K562 (cell line): Measurements from ENCODE around the gene GCNT2. TPM values are rescaled to one million over a fixed set of nuclear protein-coding genes. Genes with fewer than 3 reads are reported as not detected.

Experiments used
- ATF1 ChIP-seq, 2 experiments: fragments of 450-650 bp in 1 of 2; IDR thresholded peaks; 2 replicates each; pipeline ENCODE4 v1.6.1; 2016; ENCODE audit warnings: missing compliant biosample characterization in 1 of 2, missing genetic modification characterization in 1 of 2
- CBFB ChIP-seq: sonication (generic); formaldehyde crosslinking; IDR thresholded peaks from 2 replicates; pipeline ENCODE4 v1.4.0; 2020; ENCODE audit warnings: mild to moderate bottlenecking, missing genetic modification reagents
- CTBP1 ChIP-seq: fragments of 450-650 bp; IDR thresholded peaks from 2 replicates; pipeline ENCODE4 v1.6.1; 2016; ENCODE audit warnings: borderline replicate concordance
- EP400 ChIP-seq: fragments of 450-650 bp; IDR thresholded peaks from 2 replicates; pipeline ENCODE4 v1.6.1; 2017; ENCODE audit warnings: antibody characterized with exemption, mild to moderate bottlenecking, moderate library complexity
- KLF16 ChIP-seq: IDR thresholded peaks from 2 replicates; pipeline ENCODE4 v1.6.1; 2016; ENCODE audit warnings: antibody characterized with exemption
- LEF1 ChIP-seq: fragments of 450-650 bp; IDR thresholded peaks from 2 replicates; pipeline ENCODE4 v1.6.1; 2016; ENCODE audit warnings: mild to moderate bottlenecking
- MEIS2 ChIP-seq: fragments of 450-650 bp; IDR thresholded peaks from 2 replicates; pipeline ENCODE4 v1.6.1; 2014; ENCODE audit warnings: mild to moderate bottlenecking; ENCODE audit not compliant: partially characterized antibody
- NFIC ChIP-seq: fragments of 450-650 bp; IDR thresholded peaks from 2 replicates; pipeline ENCODE4 v1.6.1; 2017; ENCODE audit warnings: mild to moderate bottlenecking, inconsistent platforms
- PBX2 ChIP-seq, 2 experiments: IDR thresholded peaks in 1 of 2; conservative IDR thresholded peaks in 1 of 2; 2 replicates each; pipeline ENCODE4 v1.6.1; 2016; ENCODE audit warnings: low read depth in 2 of 2, mild to moderate bottlenecking in 1 of 2, missing compliant biosample characterization in 1 of 2, missing genetic modification characterization in 1 of 2, moderate library complexity in 1 of 2
- PHB ChIP-seq: fragments of 250-450 bp; sonication (Bioruptor Pico); IDR thresholded peaks from 2 replicates; pipeline ENCODE4 v1.5.0; 2021
- SIRT6 ChIP-seq: IDR thresholded peaks from one replicate; pipeline ENCODE4 v1.6.1; 2012; ENCODE audit warnings: low read depth, mild to moderate bottlenecking, control low read depth, inconsistent platforms, low read length, moderate library complexity
- SMARCA4 ChIP-seq: fragments of 450-650 bp; IDR thresholded peaks from 2 replicates; pipeline ENCODE4 v1.6.1; 2016
- SOX6 ChIP-seq: fragments of 450-650 bp; IDR thresholded peaks from 2 replicates; pipeline ENCODE4 v1.6.1; 2014; ENCODE audit warnings: mild to moderate bottlenecking
- TEAD4 ChIP-seq, 2 experiments: sonication (generic) in 1 of 2; formaldehyde crosslinking in 1 of 2; IDR thresholded peaks; 2 replicates each; pipeline versions ENCODE4 v1.6.1 to v1.8.0; 2012 to 2022; ENCODE audit warnings: borderline replicate concordance in 1 of 2, inconsistent platforms in 1 of 2, low read length in 1 of 2, mild to moderate bottlenecking in 1 of 2, missing genetic modification reagents in 1 of 2
- ZNF324 ChIP-seq: fragments of 250-450 bp; sonication (Bioruptor Pico); IDR thresholded peaks from 2 replicates; pipeline ENCODE4 v1.4.0; 2020; ENCODE audit warnings: mild to moderate bottlenecking
- ZNF431 ChIP-seq: sonication (generic); formaldehyde crosslinking; IDR thresholded peaks from 2 replicates; pipeline ENCODE4 v1.8.0; 2022; ENCODE audit warnings: mild to moderate bottlenecking, missing genetic modification reagents
- polyA plus RNA-seq, 8 experiments: library from polyadenylated mRNA; depleted of rRNA in 4 of 8; stranded (reverse) in 5 of 8; unstranded in 3 of 8; fragments of >200 nt; fragmentation: Nextera tagmentation in 2 of 8; fragmentation: Illumina TruSeq in 1 of 8; extraction: Ambion mirVana in 2 of 8; extraction: Trizol in 1 of 8; gene quantifications; 2 replicates each; pipeline versions ENCODE4 v1.2.1 to v1.2.3, GENCODE V29; 2011 to 2014; ENCODE audit warnings: inconsistent platforms in 1 of 8, missing spikeins in 1 of 8
- total RNA-seq, 7 experiments: library from RNA; depleted of rRNA in 6 of 7; stranded (reverse); fragments of >200 nt in 6 of 7; fragmentation: Illumina TruSeq in 2 of 7; extraction: Trizol in 2 of 7; gene quantifications; 2 replicates each; pipeline versions ENCODE4 v1.2.1 to v1.2.3, GENCODE V29; 2011 to 2021; ENCODE audit warnings: low replicate concordance in 1 of 7
- TF ChIP-seq, protein P1 (sequence below): fragments of 450-650 bp; conservative IDR thresholded peaks from 2 replicates; pipeline ENCODE4 v1.6.1; 2016; ENCODE audit warnings: missing genetic modification characterization, low read depth, mild to moderate bottlenecking, missing compliant biosample characterization, moderate library complexity
- TF ChIP-seq, protein P2 (sequence below): sonication (generic); formaldehyde crosslinking; IDR thresholded peaks from 2 replicates; pipeline ENCODE4 v1.8.0; 2022; ENCODE audit warnings: missing genetic modification reagents, mild to moderate bottlenecking, moderate library complexity, borderline replicate concordance
- TF ChIP-seq, protein P3 (sequence below): fragments of 450-650 bp; IDR thresholded peaks from 2 replicates; pipeline ENCODE4 v1.6.1; 2017; ENCODE audit warnings: antibody characterized with exemption, mild to moderate bottlenecking

Gene GCNT2
- total and polyA plus RNA-seq, 9 of the 15 experiments (the other 6 are each of a cell fraction or from before 2014, with no cell fraction given): 0.78 to 2.6 (median 1.6) TPM

- TF ChIP-seq ZNF431 (no peak), CTBP1 (0 out of 2 replicates have a peak, but pooled peaks have one; percentile 12), KLF16 (peak; percentile 53; the same call in 1 of the 2 replicates), SIRT6 (no peak), SOX6 (peak; percentile 65; the same call in 1 of the 2 replicates), TEAD4 (IDR thresholded peaks at IDR 0.05; ENCODE audit: low read length) (peak; percentile 80), TEAD4 (CRISPR knock-in tag; IDR thresholded peaks at IDR 0.05; ENCODE audit: borderline replicate concordance) (no peak), PBX2 (CRISPR knock-in tag; IDR thresholded peaks at IDR 0.05; ENCODE audit: low read depth) (no peak), PBX2 (tag; conservative IDR thresholded peaks at IDR 0.05; ENCODE audit: low read depth) (0 out of 2 replicates have a peak, but pooled peaks have one; percentile 17), SMARCA4 (peak; percentile 61; the same call in 1 of the 2 replicates), EP400 (0 out of 2 replicates have a peak, but pooled peaks have one; percentile 24), ZNF324 (CRISPR knock-in tag) (no peak), PHB (CRISPR knock-in tag) (no peak), NFIC (peak; percentile 32; the same call in 1 of the 2 replicates), MEIS2 (peak; percentile 85), CBFB (CRISPR knock-in tag) (no peak), ATF1 (CRISPR knock-in tag; IDR thresholded peaks at IDR 0.05) (no peak), ATF1 (tag; IDR thresholded peaks at IDR 0.05) (no peak; the same call in 1 of the 2 replicates), LEF1 (0 out of 2 replicates have a peak, but pooled peaks have one; percentile 26)
- TF ChIP-seq, protein P1, sequence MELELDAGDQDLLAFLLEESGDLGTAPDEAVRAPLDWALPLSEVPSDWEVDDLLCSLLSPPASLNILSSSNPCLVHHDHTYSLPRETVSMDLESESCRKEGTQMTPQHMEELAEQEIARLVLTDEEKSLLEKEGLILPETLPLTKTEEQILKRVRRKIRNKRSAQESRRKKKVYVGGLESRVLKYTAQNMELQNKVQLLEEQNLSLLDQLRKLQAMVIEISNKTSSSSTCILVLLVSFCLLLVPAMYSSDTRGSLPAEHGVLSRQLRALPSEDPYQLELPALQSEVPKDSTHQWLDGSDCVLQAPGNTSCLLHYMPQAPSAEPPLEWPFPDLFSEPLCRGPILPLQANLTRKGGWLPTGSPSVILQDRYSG (tag): 0 out of 2 replicates have a peak, but pooled peaks have one; percentile 21
- TF ChIP-seq, protein P2, sequence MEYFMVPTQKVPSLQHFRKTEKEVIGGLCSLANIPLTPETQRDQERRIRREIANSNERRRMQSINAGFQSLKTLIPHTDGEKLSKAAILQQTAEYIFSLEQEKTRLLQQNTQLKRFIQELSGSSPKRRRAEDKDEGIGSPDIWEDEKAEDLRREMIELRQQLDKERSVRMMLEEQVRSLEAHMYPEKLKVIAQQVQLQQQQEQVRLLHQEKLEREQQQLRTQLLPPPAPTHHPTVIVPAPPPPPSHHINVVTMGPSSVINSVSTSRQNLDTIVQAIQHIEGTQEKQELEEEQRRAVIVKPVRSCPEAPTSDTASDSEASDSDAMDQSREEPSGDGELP (CRISPR knock-in tag): peak; percentile 37; the same call in 1 of the 2 replicates
- TF ChIP-seq, protein P3, sequence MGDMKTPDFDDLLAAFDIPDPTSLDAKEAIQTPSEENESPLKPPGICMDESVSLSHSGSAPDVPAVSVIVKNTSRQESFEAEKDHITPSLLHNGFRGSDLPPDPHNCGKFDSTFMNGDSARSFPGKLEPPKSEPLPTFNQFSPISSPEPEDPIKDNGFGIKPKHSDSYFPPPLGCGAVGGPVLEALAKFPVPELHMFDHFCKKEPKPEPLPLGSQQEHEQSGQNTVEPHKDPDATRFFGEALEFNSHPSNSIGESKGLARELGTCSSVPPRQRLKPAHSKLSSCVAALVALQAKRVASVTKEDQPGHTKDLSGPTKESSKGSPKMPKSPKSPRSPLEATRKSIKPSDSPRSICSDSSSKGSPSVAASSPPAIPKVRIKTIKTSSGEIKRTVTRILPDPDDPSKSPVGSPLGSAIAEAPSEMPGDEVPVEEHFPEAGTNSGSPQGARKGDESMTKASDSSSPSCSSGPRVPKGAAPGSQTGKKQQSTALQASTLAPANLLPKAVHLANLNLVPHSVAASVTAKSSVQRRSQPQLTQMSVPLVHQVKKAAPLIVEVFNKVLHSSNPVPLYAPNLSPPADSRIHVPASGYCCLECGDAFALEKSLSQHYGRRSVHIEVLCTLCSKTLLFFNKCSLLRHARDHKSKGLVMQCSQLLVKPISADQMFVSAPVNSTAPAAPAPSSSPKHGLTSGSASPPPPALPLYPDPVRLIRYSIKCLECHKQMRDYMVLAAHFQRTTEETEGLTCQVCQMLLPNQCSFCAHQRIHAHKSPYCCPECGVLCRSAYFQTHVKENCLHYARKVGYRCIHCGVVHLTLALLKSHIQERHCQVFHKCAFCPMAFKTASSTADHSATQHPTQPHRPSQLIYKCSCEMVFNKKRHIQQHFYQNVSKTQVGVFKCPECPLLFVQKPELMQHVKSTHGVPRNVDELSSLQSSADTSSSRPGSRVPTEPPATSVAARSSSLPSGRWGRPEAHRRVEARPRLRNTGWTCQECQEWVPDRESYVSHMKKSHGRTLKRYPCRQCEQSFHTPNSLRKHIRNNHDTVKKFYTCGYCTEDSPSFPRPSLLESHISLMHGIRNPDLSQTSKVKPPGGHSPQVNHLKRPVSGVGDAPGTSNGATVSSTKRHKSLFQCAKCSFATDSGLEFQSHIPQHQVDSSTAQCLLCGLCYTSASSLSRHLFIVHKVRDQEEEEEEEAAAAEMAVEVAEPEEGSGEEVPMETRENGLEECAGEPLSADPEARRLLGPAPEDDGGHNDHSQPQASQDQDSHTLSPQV: 0 out of 2 replicates have a peak, but pooled peaks have one; percentile 41
These were observed 119.3 kb downstream of the GCNT2 start (continued) for GRCh38 chr6:10640412-10640811.
